HG02943 (cell line): ENCODE results near the gene MDGA2.
"Not testable (repeated sequence)": the region's sequence is repeated elsewhere in the genome, so short reads cannot be mapped to it uniquely, and the experiment has no call there.

Source experiments
- ATAC-seq: cut with Tn5 transposase; IDR thresholded peaks from one replicate; pipeline ENCODE4 v1.9.1; 2021; ENCODE audit warnings: mild to moderate bottlenecking, low read depth, moderate library complexity; ENCODE audit not compliant: unreplicated experiment

The MDGA2 gene

GRCh38 chr14:47186486-47186885 is 488.9 kb downstream of the MDGA2 start:
- ATAC-seq = no peak

- no peak for ATAC-seq
Measured at GRCh38 chr14:47179906-47180305, 495.5 kb downstream of the MDGA2 start.

GRCh38 chr14:47171896-47172295 is 503.5 kb downstream of the MDGA2 start:
- ATAC-seq = not testable (repeated sequence)

GRCh38 chr14:47167402-47167801 is 508.0 kb downstream of the MDGA2 start:
- no peak for ATAC-seq

- ATAC-seq = no peak
Measured at GRCh38 chr14:47155395-47155794, 520.0 kb downstream of the MDGA2 start.

GRCh38 chr14:47154276-47154797 is 521.1 kb downstream of the MDGA2 start:
- no peak for ATAC-seq

- ATAC-seq = no peak
Measured at GRCh38 chr14:47153746-47154145, 521.7 kb downstream of the MDGA2 start.

- no peak for ATAC-seq
Measured at GRCh38 chr14:47150267-47150666, 525.1 kb downstream of the MDGA2 start.

- no peak for ATAC-seq
Measured at GRCh38 chr14:47149326-47149725, 526.1 kb downstream of the MDGA2 start.

- ATAC-seq = no peak
Measured at GRCh38 chr14:47148686-47149085, 526.7 kb downstream of the MDGA2 start.

GRCh38 chr14:47120645-47121044 is 554.8 kb downstream of the MDGA2 start:
- ATAC-seq = no peak

GRCh38 chr14:47103771-47104170 is 571.6 kb downstream of the MDGA2 start:
- no peak for ATAC-seq

- no peak for ATAC-seq
Measured at GRCh38 chr14:47102472-47102871, 572.9 kb downstream of the MDGA2 start.

GRCh38 chr14:47085678-47086077 is 589.7 kb downstream of the MDGA2 start:
- no peak for ATAC-seq

- ATAC-seq = no peak
Measured at GRCh38 chr14:47065326-47065725, 610.1 kb downstream of the MDGA2 start.

- no peak for ATAC-seq
Measured at GRCh38 chr14:47060050-47060449, 615.4 kb downstream of the MDGA2 start.

GRCh38 chr14:47057364-47057763 is 618.0 kb downstream of the MDGA2 start:
- ATAC-seq = no peak

- ATAC-seq = no peak
Measured at GRCh38 chr14:47044841-47045240, 630.6 kb downstream of the MDGA2 start.

- ATAC-seq = no peak
Measured at GRCh38 chr14:47040550-47040949, 634.9 kb downstream of the MDGA2 start.

- no peak for ATAC-seq
Measured at GRCh38 chr14:47039336-47039735, 636.1 kb downstream of the MDGA2 start.

GRCh38 chr14:47022721-47023120 is 652.7 kb downstream of the MDGA2 start:
- ATAC-seq = no peak

- ATAC-seq = no peak
Measured at GRCh38 chr14:47020500-47020899, 654.9 kb downstream of the MDGA2 start.
